Common myeloid progenitor, CD34-positive (primary cell): ENCODE data around the gene CTSK.
"Not testable (repeated sequence)": the region's sequence is repeated elsewhere in the genome, so short reads cannot be mapped to it uniquely, and the experiment has no call there.

Experiments used
- CTCF ChIA-PET: fragments of 350-600 bp; sonication (Branson Sonifier 250); formaldehyde crosslinking; loops from one replicate; lab custom pipeline; 2021; ENCODE audit warnings: antibody characterized with exemption; lab: Charles Lee
- POLR2A ChIA-PET: fragments of 350-600 bp; sonication (Branson Sonifier 250); formaldehyde crosslinking; loops from one replicate; lab custom pipeline; 2021; ENCODE audit warnings: antibody characterized with exemption; lab: Charles Lee
- DNase-seq, 3 donors: peaks; one replicate each; pipeline versions ENCODE4 v3.0.0 to v3.0.0-alpha.2; 2013
- H3K27ac ChIP-seq, 2 experiments: 1 replicate in 1 of 2; 2 replicates in 1 of 2; pipeline ENCODE4 v1.7.0; 2013; ENCODE audit warnings: inconsistent platforms in 2 of 2, low read length in 2 of 2, mild to moderate bottlenecking in 2 of 2, low read depth in 1 of 2, moderate library complexity in 1 of 2; ENCODE audit not compliant: severe bottlenecking in 2 of 2, insufficient read depth in 1 of 2, poor library complexity in 1 of 2
- H3K27me3 ChIP-seq, 5 experiments: replicated peaks in 2 of 5; 1 replicate in 3 of 5; 2 replicates in 2 of 5; pipeline versions ENCODE4 v1.6.1 to v1.7.0; 2013; ENCODE audit warnings: low read length in 4 of 5, mild to moderate bottlenecking in 2 of 5, moderate library complexity in 2 of 5, inconsistent platforms in 1 of 5; ENCODE audit not compliant: insufficient read depth in 5 of 5, control insufficient read depth in 4 of 5
- H3K36me3 ChIP-seq, 4 experiments: 1 replicate in 2 of 4; 2 replicates in 2 of 4; pipeline versions ENCODE4 v1.6.1 to v1.7.0; 2013; ENCODE audit warnings: low read length in 3 of 4, control low read depth in 1 of 4, mild to moderate bottlenecking in 1 of 4; ENCODE audit not compliant: control insufficient read depth in 4 of 4, insufficient read depth in 4 of 4
- H3K4me1 ChIP-seq, 4 experiments: 1 replicate in 3 of 4; 2 replicates in 1 of 4; pipeline versions ENCODE4 v1.6.1 to v1.7.1; 2013; ENCODE audit warnings: low read length in 3 of 4, mild to moderate bottlenecking in 3 of 4, control low read depth in 1 of 4, inconsistent platforms in 1 of 4, moderate library complexity in 1 of 4; ENCODE audit not compliant: control insufficient read depth in 4 of 4, insufficient read depth in 4 of 4; ENCODE audit errors: control extremely low read depth in 1 of 4
- H3K4me3 ChIP-seq, 7 experiments: 1 replicate in 4 of 7; 2 replicates in 3 of 7; pipeline versions ENCODE4 v1.5.1 to v1.7.0; 2013; ENCODE audit warnings: mild to moderate bottlenecking in 7 of 7, low read length in 6 of 7, moderate library complexity in 6 of 7, inconsistent platforms in 2 of 7, low read depth in 2 of 7, control low read depth in 1 of 7; ENCODE audit not compliant: insufficient read depth in 4 of 7, control insufficient read depth in 1 of 7; ENCODE audit errors: extremely low read depth in 1 of 7
- H3K9me3 ChIP-seq, 5 experiments: 1 replicate in 4 of 5; 2 replicates in 1 of 5; pipeline versions ENCODE4 v1.6.1 to v1.7.1; 2013; ENCODE audit warnings: low read length in 4 of 5, mild to moderate bottlenecking in 2 of 5, inconsistent platforms in 1 of 5, low read depth in 1 of 5, moderate library complexity in 1 of 5; ENCODE audit not compliant: control insufficient read depth in 4 of 5, insufficient read depth in 2 of 5; ENCODE audit errors: control extremely low read depth in 1 of 5
- WGBS: methylation state at CpG from one replicate; pipeline ENCODE4 v1.1.5; 2013; ENCODE audit not compliant: insufficient coverage; 5-methylcytosine and 5-hydroxymethylcytosine counted together

The CTSK gene

GRCh38 chr1:150842343-150842742, 34.3 kb upstream of the CTSK start:
- CTCF ChIA-PET: interaction anchor here (0.7 to 1.0 kb wide), 2 partner anchors 29 to 380 kb away, joined by 3 read pairs; no protein-coding TSS in a partner anchor
- POLR2A ChIA-PET: no interaction called here
- H3K36me3 ChIP-seq: peaks cover 12 to 17% (median 16%) of the 10 kb centered on the region in 4 experiments

DNA sequence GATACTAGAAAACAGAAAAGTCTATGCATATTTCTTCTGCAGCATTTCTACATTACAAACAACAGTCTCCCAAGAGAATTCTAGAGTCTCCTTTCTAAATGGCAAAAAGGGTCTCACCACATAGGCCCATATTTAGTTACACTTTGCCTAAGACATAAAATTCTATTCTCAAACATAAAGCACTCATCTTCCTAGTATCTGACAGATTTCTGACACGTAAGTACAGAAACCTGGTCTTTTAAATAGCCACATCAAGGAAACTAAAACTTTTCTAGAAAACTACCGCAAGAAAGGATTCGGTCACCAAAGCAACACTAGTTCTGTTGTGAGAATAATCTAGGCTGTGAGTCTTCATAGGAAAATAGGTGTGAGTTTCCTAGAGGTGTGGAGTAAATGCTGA, 33.6 kb upstream of the CTSK start:
- peak overlapping the region in 1 of 2 experiments; percentile 14 for H3K27ac ChIP-seq
- H3K36me3 ChIP-seq: peaks cover 13 to 20% (median 17%) of the 10 kb centered on the region in 4 experiments
- no peaks in the 10 kb centered on the region for H3K9me3 ChIP-seq
- WGBS: 100% methylated on average over 1 of the region's 3 CpGs
- no peak overlapping the region for H3K4me3 ChIP-seq
- H3K27me3 ChIP-seq: no peaks in the 10 kb centered on the region
- POLR2A ChIA-PET: no interaction called here
- H3K4me1 ChIP-seq: peaks cover 0 to 9% (median 3%) of the 10 kb centered on the region in 4 experiments
- CTCF ChIA-PET: interaction anchor here (0.7 to 1.0 kb wide), 2 partner anchors 28 to 380 kb away, joined by 3 read pairs; no protein-coding TSS in a partner anchor
- no peak for DNase-seq

More at GRCh38 chr1:150842343-150842742, 34.3 kb upstream of the CTSK start:
- no CpG with 5 or more reads among the region's 2 CpGs for WGBS
- Histone ChIP-seq H3K4me3 (no peak overlapping the region), H3K27ac (no peak overlapping the region), H3K9me3 (no peaks in the 10 kb centered on the region), H3K4me1 (peaks cover 0 to 9% (median 3%) of the 10 kb centered on the region in 4 experiments), H3K27me3 (no peaks in the 10 kb centered on the region)
- DNase-seq: no peak

GRCh38 chr1:150840850-150841249, 32.8 kb upstream of the CTSK start:
- peaks cover 16 to 26% (median 20%) of the 10 kb centered on the region in 4 experiments for H3K36me3 ChIP-seq
- H3K4me3 ChIP-seq, POLR2A ChIA-PET, H3K9me3 ChIP-seq, H3K27me3 ChIP-seq, DNase-seq, H3K27ac ChIP-seq, H3K4me1 ChIP-seq: not testable (repeated sequence)
- 100% methylated on average over 4 of the region's 11 CpGs for WGBS
- CTCF ChIA-PET: interaction anchor here (0.6 kb wide), 1 partner anchor 108 kb away, joined by 7 read pairs; no protein-coding TSS in a partner anchor

DNA sequence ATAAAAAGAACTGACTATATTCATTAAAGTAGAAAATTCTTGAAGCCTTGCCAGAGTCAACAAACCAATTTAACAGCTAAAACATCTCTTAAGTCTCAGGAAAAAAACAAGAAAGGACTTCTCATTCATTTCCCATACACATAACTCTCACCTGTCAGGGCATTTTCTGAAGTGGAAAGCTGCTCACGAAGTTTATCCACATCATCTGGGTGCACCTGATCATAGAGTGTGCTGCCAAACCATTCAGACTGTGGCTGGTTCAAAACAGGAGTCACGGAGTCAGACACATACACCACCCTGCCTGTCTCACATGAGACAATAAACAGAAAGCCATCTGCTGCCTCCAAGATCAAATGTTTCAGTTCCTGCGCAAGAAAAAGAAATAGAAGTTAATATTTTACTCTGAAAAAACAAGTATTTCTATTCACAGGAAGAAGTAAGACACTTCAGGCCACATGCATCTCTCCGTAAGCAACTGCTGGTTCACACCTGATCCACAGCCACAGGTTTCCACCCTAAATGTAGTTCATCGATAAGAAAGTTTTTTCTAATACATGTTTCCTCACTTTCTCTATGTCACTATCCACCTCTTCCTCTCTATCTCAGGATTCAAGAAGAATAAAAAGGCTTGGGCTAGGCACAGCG, 28.2 kb upstream of the CTSK start:
- CTCF ChIA-PET: interaction anchor here (0.7 to 1.0 kb wide), 3 partner anchors 11 to 52 kb away, joined by 3 read pairs; no protein-coding TSS in a partner anchor
- peaks cover 38 to 62% (median 42%) of the 10 kb centered on the region in 4 experiments for H3K36me3 ChIP-seq
- H3K4me3 ChIP-seq: no peak overlapping the region
- H3K4me1 ChIP-seq: no peaks in the 10 kb centered on the region
- no peaks in the 10 kb centered on the region for H3K27me3 ChIP-seq
- DNase-seq: no peak
- H3K27ac ChIP-seq: no peak overlapping the region
- 85% methylated on average over 4 of the region's 6 CpGs for WGBS
- no peaks in the 10 kb centered on the region for H3K9me3 ChIP-seq
- POLR2A ChIA-PET: interaction anchor here (0.6 kb wide), 1 partner anchor 468 kb away, joined by 3 read pairs; no protein-coding TSS in a partner anchor

- POLR2A ChIA-PET, CTCF ChIA-PET, H3K9me3 ChIP-seq, H3K4me3 ChIP-seq, H3K27me3 ChIP-seq, H3K27ac ChIP-seq, DNase-seq, H3K4me1 ChIP-seq: not testable (repeated sequence)
- peaks cover 35 to 67% (median 40%) of the 10 kb centered on the region in 4 experiments for H3K36me3 ChIP-seq
- WGBS: no CpG with 5 or more reads among the region's 6 CpGs
These were observed 25.9 kb upstream of the CTSK start for GRCh38 chr1:150833961-150834360.

DNA sequence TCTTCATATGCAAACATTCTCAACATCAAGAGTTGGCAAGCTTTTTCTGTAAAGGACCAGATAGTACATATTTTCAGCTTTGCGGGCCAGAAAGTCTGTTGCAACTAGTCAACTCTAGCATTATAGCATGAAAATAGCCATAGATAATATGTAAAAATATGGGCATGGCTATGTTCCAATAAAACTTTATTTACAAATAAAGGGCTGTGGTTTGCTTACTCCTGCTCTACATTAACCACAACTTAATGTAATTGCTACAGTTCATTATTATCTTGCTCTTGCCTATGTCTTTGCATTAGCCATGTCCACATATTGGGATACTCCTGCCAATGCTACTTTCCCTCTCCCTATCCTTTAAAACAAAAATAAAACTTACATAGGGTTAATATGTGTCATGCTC, 24.5 kb upstream of the CTSK start:
- Histone ChIP-seq H3K27ac (no peak overlapping the region), H3K4me1 (no peaks in the 10 kb centered on the region), H3K36me3 (peaks cover 30 to 72% (median 44%) of the 10 kb centered on the region in 4 experiments), H3K4me3 (no peak overlapping the region), H3K27me3 (no peaks in the 10 kb centered on the region), H3K9me3 (no peaks in the 10 kb centered on the region)
- POLR2A ChIA-PET: no interaction called here
- WGBS: no CpG with 5 or more reads among the region's 1 CpG
- no peak for DNase-seq
- CTCF ChIA-PET: no interaction called here

- peaks cover 24 to 73% (median 46%) of the 10 kb centered on the region in 4 experiments for H3K36me3 ChIP-seq
These were observed 21.7 kb upstream of the CTSK start for GRCh38 chr1:150829751-150830150.

More at GRCh38 chr1:150829751-150830150, 21.7 kb upstream of the CTSK start:
- no peak overlapping the region for H3K27ac ChIP-seq
- DNase-seq: no peak
- no peaks in the 10 kb centered on the region for H3K9me3 ChIP-seq
- ChIA-PET CTCF (interaction anchor here (1.0 kb wide), 1 partner anchor 17 kb away, joined by 3 read pairs; no protein-coding TSS in a partner anchor), POLR2A (no interaction called here)
- no peaks in the 10 kb centered on the region for H3K27me3 ChIP-seq
- no peaks in the 10 kb centered on the region for H3K4me1 ChIP-seq
- H3K4me3 ChIP-seq: no peak overlapping the region
- 100% methylated on average over 7 of the region's 7 CpGs for WGBS
